HG03469 (cell line): Measurements from ENCODE around the gene BICRAL.
"Not testable (repeated sequence)": the region's sequence is repeated elsewhere in the genome, so short reads cannot be mapped to it uniquely, and the experiment has no call there.

Source experiments
- ATAC-seq: cut with Tn5 transposase; IDR thresholded peaks from one replicate; pipeline ENCODE4 v1.9.1; 2021; ENCODE audit warnings: mild to moderate bottlenecking, moderate library complexity, moderate number of reproducible peaks; ENCODE audit not compliant: unreplicated experiment

Gene BICRAL

DNA sequence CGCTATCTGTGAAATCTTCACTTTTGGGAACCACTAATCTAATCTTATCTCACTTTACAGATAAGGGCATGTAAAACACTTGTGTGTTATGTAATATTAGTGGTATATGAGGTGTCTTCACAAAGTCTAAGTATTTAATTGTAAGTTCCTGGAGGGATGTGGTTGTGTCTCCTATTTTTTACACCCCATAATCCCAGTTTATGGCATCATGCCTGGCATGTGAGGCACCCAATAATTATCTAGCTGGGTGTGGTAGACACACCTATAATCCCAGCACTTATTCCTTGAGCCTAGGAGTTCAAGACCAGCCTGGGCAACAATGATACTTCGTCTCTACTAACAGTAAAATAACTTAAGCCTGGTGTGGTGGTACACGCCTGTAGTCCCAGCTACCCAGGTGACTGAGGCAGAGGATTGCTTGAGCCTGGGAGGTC is 19.4 kb upstream of the BICRAL start:
- ATAC-seq, result no peak

- ATAC-seq, result no peak
Measured at GRCh38 chr6:42762950-42763349, 18.9 kb upstream of the BICRAL start.

GRCh38 chr6:42764911-42765648 is 16.8 kb upstream of the BICRAL start:
- no peak for ATAC-seq

DNA sequence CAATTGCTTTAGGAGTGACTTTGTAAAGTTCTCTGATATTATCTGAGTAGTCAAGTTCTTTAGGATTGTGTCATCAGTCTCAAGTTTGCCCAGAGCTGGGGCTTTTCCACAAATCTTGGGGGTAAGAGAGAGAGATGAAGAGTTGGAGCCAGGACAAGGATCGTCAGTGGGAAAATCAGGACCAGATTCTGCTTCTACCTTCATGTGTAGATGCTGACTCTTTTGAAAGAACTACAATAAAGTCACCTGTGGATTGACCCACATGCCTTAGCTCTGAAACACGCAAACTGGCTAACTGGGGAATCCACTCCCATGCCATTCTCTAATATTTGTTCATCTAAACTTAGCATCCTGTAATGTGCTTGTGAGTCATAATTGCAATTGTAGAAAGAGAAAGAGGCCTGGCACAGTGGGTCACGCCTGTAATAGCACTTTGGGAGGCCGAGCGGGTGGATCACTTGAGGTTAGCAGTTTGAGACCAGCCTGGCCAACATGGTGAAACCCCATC is 15.6 kb upstream of the BICRAL start:
- ATAC-seq, result no peak

DNA sequence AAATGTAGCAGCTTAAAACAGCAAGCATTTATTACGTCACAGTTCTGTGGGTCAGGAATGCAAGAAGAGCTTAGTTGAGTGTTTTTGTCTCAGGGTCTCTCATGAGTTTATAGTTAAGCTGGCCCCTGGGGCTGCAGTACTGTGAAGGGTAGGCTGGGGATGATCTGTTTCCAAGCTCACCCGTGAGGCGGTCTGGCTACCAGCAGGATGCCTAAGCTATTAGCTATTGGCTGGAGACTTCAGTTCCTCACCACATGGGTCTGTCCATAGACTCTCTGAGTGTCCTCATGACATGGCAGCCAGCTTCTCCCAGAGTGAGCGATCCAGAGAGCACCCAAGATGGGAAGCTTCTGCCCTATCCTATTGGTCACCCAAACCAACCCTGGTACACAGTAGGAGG is 12.8 kb upstream of the BICRAL start:
- ATAC-seq, result no peak

DNA sequence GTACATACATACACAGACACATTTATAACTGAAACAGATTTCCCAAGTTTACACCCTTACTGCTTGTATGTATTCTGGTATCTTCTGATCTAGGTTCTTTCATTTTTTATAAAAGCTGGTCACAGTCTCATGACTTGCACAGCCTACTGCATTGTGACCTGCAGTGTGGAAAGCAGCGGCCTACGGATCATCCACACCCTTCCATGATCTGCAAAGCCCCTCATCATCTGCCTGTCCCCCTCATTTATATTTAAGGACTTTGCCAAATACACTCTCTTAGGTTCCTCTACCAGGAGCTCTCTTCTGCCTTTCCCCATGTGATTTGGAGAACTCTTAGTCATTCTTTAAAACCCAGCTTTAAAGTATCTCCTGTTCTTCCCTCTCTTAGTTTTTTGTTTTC is 12.0 kb upstream of the BICRAL start:
- ATAC-seq, result no peak

GRCh38 chr6:42771741-42772100 is 10.1 kb upstream of the BICRAL start:
- no peak for ATAC-seq

- no peak for ATAC-seq
Measured at GRCh38 chr6:42774201-42774600, 7.7 kb upstream of the BICRAL start.

- not testable (repeated sequence) for ATAC-seq
Measured at GRCh38 chr6:42774821-42775487, 6.9 kb upstream of the BICRAL start.

- no peak for ATAC-seq
Measured at GRCh38 chr6:42777126-42777822, 4.6 kb upstream of the BICRAL start.

DNA sequence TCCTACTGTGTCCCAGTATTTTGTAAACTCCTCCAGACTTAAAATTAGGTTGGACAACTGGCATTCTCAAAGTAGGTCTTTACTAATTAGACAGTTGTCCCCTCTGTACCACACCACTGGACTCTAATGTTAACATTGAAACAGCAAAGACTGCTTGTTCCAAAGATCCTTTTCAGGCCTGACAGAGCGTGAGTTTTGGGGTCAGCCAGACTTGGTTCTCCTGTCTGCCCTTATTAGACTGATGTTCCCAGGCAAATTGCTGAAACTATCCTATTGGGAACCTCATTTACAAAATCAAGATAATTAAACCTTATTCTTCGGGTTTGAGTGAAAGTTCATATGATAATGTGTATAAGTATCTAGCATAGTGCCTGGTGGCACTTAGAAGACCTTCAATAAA is 3.7 kb upstream of the BICRAL start:
- ATAC-seq, result no peak

GRCh38 chr6:42779521-42779920 is 2.3 kb upstream of the BICRAL start:
- no peak for ATAC-seq

DNA sequence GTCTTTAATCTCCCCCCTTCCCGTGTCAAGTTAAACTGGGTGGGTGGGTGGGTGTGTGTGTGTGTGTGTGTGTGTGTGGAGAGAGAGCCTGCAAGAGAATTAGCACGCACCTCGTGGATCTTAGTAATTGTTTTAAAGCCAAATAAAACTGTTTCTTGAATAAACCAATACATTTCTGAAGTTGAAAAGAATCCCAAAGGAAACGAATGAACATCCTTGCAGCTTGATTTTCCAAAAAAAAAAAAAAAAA is 381 bp upstream of the BICRAL start:
- ATAC-seq, result no peak

- ATAC-seq, result no peak
Measured at GRCh38 chr6:42782689-42783176, 881 bp downstream of the BICRAL start.

DNA sequence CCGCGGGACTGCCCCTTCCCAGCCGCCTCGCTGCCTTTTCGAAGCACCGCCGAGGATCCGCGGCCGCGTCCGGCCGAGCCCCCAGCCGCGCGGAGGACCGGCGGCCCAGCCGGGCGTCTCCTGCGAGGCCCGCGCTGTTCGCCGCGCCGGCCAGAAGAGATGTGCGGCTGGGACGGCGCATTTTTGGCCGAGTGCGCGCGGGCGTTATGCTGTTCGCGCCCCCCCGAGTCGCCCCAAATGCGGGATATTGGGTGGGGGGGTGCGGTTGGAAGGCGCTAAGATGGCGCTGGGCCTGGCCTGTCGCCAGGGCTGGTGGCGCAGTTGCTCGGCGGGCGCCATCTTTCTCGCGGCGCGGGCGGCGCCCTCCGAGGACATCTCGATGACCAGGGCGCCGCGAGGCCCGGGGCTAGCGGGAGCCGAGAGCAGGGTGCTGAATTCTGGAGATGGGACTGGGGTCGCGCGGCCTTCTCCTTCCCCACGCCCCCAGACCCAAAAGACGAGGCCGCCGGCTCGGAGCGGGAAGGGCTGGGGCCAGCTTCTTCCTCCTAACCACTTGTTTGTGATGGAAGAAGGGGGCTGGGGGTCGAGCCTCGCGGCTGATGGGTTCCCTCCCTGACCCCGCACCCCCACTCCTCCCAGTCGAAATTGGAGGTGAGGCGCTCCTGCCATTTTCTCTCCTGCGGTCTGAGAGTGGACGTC is 1.5 kb downstream of the BICRAL start:
- ATAC-seq, result no peak

DNA sequence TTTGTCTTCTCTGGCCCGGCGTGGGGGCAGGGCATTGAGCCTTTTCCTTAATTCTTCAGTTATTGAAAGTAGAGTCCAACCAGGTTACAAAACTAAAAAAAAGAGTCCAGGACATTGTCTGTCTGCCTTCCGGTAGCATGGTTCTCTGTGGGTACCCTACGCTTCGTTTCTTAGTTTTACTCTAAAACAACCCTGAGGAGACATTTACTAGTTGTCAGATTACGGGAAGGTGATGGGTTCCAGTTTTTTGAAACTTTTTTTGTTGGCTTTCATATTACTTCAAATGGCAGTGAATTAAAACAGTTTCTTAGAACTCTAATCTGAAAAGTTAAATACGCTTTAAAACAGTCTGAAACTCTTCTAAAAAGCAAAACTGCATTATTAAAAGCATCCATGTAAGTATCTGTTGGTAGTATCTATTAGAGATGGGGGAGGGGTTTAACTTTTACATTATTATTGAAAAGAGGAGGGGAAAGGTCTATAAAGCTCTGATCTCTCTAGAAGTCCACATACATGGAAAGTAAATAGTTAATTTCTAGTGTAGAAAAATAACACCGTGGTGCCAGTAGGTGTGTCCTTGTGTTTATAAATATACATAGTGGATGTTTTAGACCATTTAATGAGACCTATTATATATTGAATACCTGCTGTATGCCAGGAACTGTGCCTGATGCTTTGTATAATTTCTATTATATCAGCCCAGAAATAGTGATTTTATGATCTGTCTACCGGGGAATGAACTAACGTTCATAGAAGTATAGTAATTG is 2.2 kb downstream of the BICRAL start:
- ATAC-seq, result no peak

GRCh38 chr6:42784717-42785498 is 3.1 kb downstream of the BICRAL start:
- ATAC-seq, result no peak

DNA sequence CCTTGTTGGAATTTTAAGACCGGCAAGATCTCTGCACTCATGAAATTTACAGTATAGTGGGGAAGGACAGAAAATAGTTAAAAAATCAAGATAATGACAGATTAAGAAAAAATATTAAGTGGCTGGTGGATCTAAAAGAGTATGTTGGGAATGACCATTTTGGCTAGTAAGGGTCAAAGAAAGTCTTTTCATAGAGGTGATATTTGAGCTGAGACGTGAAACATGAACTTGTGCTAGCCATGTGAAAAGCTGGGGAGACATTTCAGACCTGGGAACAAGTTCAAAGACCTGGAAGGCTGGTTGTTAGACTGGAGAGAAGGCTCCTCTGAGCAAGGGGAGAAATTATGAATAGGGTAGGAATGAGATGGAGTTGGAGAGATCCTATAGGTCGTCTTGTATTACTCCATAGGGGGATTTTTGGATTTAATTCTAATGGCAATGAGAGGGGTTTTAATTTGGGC is 4.7 kb downstream of the BICRAL start:
- ATAC-seq, result no peak

- no peak for ATAC-seq
Measured at GRCh38 chr6:42787063-42787472, 5.2 kb downstream of the BICRAL start.

DNA sequence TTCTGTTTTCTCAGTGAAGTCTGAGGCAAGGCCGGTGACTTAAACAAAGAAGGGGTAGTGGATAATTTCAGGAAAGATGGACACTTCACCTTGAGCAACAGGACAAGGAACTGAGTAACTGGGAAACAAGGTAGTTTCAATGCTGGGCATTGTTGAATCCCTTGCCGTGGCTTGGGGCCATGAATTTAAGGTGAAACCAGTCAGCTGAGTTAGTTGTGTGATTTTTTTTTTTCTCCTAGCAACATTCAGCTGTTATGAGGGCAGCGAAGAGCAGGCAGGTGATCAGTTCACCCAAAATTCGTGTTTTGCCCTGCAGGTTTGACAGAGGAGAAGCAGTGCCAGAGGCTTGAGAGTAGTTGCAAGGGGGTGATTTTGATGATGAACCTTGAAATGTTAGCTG is 6.8 kb downstream of the BICRAL start:
- ATAC-seq, result no peak
